HG02981 (cell line): Measurements from ENCODE around the gene NOTCH1.
A peak's percentile ranks its signal among the peaks of the same experiment; 100 is the strongest.
"Not testable (repeated sequence)": the region's sequence is repeated elsewhere in the genome, so short reads cannot be mapped to it uniquely, and the experiment has no call there.

Experiments used
- ATAC-seq: cut with Tn5 transposase; IDR thresholded peaks from one replicate; pipeline ENCODE4 v1.9.1; 2021; ENCODE audit warnings: mild to moderate bottlenecking, moderate library complexity; ENCODE audit not compliant: unreplicated experiment

Gene NOTCH1

GRCh38 chr9:136565715-136566552 lies 20.1 kb upstream of the NOTCH1 start:
- ATAC-seq = no peak

- no peak for ATAC-seq
Measured at GRCh38 chr9:136565086-136565714, 19.4 kb upstream of the NOTCH1 start.

- ATAC-seq = peak; percentile 50
Measured at GRCh38 chr9:136564379-136564988, 18.6 kb upstream of the NOTCH1 start.

DNA sequence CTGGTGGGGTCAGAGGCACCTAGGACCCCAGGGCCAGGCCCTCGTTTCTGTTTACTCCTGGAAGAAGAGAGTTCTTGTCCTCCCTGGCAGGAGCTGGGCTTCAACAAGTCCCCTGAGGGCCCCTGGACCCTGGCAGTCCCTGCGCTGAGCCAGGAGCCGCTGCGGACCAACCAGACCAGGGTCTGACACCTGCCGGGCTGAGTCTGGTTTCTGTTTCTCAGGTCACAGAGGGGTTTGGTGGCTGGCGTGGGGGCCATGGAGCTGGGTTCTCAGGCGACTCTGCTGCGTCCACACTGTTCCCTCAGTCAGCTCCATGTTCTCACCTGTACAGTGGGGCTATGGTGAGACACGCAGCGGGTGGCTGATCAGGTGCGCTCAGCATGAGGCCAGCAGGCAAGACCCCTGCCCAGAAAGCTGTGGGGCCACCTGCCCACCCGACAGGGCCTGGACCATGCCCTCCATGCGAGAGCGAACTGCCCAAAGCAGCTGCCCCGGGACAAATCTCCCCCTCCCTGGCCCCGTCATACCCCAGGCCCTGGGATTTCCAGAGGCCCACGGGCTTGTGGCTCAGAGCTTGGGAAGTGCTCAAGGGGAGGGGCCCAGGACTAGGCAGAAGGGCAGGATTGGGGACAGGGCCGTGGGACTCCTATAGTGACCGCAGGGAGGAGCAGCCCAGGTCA lies 17.9 kb upstream of the NOTCH1 start:
- no peak for ATAC-seq

DNA sequence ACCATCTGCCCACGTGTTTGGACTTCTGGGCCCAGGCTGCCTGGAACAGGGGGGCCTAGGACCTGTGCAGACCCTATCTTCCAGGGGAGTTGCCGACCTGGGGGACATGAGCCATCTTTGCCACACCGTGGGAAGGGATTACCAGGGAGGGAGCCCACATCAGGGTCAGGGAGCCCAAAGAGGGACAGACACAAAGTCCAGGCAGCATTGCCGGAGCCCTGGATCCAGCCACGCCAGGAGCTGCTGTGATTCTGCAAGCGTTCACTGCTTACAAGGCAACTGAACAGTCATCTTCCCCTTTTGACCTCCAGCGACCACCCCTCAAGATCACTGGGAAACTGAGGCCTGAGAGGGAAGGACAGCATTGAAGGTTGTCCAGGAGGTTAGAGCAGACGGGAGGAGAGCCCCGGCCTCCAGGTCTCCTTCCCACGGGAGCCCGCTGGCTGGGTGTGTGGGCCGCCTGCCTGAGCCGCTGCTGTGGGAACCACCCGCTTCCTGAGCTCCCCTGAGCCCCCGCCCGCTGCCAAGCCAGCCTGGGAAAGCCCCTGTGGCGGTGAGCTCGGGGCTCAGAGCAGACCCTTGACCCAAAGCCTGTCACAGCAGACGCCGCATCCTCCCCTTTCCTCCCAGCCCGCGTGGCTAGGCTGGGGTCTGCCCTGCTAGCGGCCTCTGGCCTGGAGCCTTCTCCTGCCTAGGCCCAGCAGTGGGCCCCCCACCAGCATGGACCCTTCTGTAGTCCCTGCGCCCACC lies 17.1 kb upstream of the NOTCH1 start:
- no peak for ATAC-seq

- no peak for ATAC-seq
Measured at GRCh38 chr9:136561779-136562178, 15.9 kb upstream of the NOTCH1 start.

- ATAC-seq = no peak
Measured at GRCh38 chr9:136560586-136560985, 14.7 kb upstream of the NOTCH1 start.

- not testable (repeated sequence) for ATAC-seq
Measured at GRCh38 chr9:136559371-136559770, 13.5 kb upstream of the NOTCH1 start.

- not testable (repeated sequence) for ATAC-seq
Measured at GRCh38 chr9:136558846-136559245, 13.0 kb upstream of the NOTCH1 start.

GRCh38 chr9:136558373-136558772 lies 12.5 kb upstream of the NOTCH1 start:
- no peak for ATAC-seq

- no peak for ATAC-seq
Measured at GRCh38 chr9:136557036-136557435, 11.2 kb upstream of the NOTCH1 start.

DNA sequence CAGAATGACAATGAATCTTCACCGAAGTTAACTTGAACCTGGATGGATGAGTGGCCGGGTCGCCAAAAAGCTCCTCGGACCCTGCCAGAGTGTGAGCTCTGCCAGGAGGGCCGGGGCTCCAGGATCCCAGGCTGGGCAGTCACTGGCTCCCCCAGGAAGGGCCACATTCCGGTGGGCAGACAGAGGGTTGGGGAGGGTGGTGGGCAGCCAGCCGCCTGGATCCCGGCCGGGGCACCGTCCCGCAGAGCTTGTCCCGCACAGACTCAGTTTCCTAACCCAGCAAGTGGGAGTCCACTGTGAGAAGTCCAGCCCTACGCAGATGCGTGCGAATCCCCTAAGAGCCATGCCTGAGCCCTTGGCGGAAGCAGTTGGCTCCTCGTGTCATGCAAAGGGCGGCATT lies 10.3 kb upstream of the NOTCH1 start:
- no peak for ATAC-seq

- ATAC-seq = no peak
Measured at GRCh38 chr9:136554870-136555269, 9.0 kb upstream of the NOTCH1 start.

DNA sequence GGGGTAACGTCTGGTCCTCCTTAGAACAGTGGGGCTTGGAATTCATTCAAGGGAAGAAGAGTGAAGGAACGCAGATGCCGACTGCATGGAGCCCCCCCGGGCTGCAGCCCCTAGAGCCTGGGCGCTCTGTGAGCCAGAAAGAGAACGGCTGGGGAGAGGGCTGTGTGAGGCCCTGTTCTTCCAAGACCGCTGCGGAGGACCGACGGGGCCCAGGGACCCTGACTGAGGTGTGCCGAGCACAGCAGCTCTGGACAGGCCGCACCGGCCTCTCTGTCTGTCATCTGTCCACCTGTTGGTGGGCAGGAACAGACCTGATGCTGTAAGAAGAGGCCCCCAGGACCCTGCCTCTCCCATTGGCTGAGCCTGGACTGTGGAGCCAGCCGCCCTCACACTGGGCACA lies 7.7 kb upstream of the NOTCH1 start:
- ATAC-seq = no peak

DNA sequence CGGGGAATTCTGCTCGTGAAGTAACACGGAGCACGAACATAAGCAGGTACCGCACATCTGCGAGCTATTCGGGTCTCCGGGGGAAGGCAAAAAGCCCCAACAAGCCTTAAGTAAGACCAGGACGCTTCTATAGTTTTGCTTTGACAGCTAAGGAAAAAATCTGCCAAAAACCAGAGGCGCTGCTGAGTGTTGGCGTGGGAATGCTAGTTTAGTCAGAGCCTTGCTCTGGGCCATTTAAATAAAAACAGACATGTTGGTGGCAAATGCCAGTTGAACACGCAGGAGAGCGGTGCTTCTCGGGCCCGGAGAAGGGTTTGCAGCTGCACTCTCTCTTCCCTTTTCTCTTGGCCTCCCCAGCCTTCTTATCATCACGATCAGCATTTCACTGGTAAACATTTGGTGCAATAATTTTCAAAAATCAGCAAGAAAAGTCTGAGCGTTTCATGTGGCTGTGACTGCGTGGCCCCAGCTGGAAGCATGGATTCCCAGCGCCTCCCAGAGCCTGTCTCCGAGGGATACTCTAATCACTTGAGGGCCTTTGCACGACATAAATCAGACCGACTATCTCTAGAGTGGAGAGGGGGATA lies 6.4 kb upstream of the NOTCH1 start:
- no peak for ATAC-seq

- no peak for ATAC-seq
Measured at GRCh38 chr9:136551401-136552116, 5.7 kb upstream of the NOTCH1 start.

GRCh38 chr9:136550439-136551289 lies 4.8 kb upstream of the NOTCH1 start:
- no peak for ATAC-seq

- no peak for ATAC-seq
Measured at GRCh38 chr9:136549010-136549980, 3.4 kb upstream of the NOTCH1 start.
